Endothelial cell of umbilical vein (primary cell): ENCODE measurements around the gene ISLR.

ENCODE experiments used
- EZH2 ChIP-seq: IDR thresholded peaks from 2 replicates; pipeline ENCODE4 v1.6.1; 2012; ENCODE audit warnings: borderline replicate concordance, low read depth, mild to moderate bottlenecking, moderate library complexity, low read length, inconsistent platforms; ENCODE audit not compliant: severe bottlenecking
- FOS ChIP-seq: IDR thresholded peaks from 2 replicates; pipeline ENCODE4 v1.6.1; 2011; ENCODE audit warnings: mild to moderate bottlenecking, low read length, moderate library complexity, borderline replicate concordance; ENCODE audit not compliant: insufficient read depth
- JUN ChIP-seq: IDR thresholded peaks from 2 replicates; pipeline ENCODE4 v1.6.1; 2011; ENCODE audit warnings: borderline replicate concordance, low read depth; ENCODE audit not compliant: insufficient read length, insufficient read depth
- POLR2A ChIP-seq: IDR thresholded peaks from 2 replicates; pipeline ENCODE4 v1.6.1; 2012; ENCODE audit warnings: low read depth, mild to moderate bottlenecking, control low read depth, low read length
- POLR2AphosphoS5 ChIP-seq: IDR thresholded peaks from 2 replicates; pipeline ENCODE4 v1.6.1; 2012; ENCODE audit warnings: low read depth, mild to moderate bottlenecking, control low read depth, low read length, moderate library complexity; ENCODE audit not compliant: insufficient read depth
- TF ChIP-seq, protein P1 (sequence below), 2 donors: IDR thresholded peaks; 1 replicate in 1 of 2; 2 replicates in 1 of 2; pipeline ENCODE4 v1.5.1; 2011; ENCODE audit warnings: low read length in 2 of 2, mild to moderate bottlenecking in 2 of 2, moderate library complexity in 2 of 2, control low read depth in 1 of 2, inconsistent platforms in 1 of 2, low read depth in 1 of 2; ENCODE audit not compliant: insufficient read depth in 1 of 2; ENCODE audit errors: extremely low read depth in 1 of 2

DNA sequence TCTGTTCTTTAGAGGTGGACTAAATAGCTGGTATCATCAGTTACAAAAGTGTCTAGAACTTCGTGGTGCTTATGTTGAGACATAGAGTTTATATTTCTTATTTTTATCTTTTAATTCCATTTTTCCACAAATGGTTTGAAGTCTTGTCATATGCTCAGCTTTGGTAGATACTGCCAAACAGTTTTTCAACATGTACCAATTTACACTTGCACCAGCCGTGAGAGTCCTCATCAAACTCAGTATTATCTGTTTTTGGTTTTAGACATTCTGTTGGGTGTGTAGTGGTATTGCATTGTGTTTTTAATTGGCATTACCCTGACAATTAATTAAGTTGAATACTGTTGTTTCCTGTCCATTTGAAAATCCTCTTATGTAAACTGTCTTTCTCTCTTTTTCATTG lies 26.5 kb upstream of the ISLR start:
- TF ChIP-seq, protein P1, sequence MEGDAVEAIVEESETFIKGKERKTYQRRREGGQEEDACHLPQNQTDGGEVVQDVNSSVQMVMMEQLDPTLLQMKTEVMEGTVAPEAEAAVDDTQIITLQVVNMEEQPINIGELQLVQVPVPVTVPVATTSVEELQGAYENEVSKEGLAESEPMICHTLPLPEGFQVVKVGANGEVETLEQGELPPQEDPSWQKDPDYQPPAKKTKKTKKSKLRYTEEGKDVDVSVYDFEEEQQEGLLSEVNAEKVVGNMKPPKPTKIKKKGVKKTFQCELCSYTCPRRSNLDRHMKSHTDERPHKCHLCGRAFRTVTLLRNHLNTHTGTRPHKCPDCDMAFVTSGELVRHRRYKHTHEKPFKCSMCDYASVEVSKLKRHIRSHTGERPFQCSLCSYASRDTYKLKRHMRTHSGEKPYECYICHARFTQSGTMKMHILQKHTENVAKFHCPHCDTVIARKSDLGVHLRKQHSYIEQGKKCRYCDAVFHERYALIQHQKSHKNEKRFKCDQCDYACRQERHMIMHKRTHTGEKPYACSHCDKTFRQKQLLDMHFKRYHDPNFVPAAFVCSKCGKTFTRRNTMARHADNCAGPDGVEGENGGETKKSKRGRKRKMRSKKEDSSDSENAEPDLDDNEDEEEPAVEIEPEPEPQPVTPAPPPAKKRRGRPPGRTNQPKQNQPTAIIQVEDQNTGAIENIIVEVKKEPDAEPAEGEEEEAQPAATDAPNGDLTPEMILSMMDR (IDR thresholded peaks at IDR 0.05; ENCODE audit: extremely low read depth in 1 of 2, insufficient read depth in 1 of 2, low read depth in 1 of 2, low read length in 2 of 2) = no peak
- TF ChIP-seq POLR2A (no peak), EZH2 (no peak), JUN (no peak), FOS (no peak), POLR2AphosphoS5 (no peak)
